Measurements from ENCODE around the gene ACCS.

The ACCS gene

GRCh38 chr11:44085330-44085729 lies 19.3 kb downstream of the ACCS start:
- DNase-seq (ENCODE audit: low read depth in 2 of 3, low spot score in 1 of 3): no peak

- DNase-seq (ENCODE audit: low read depth in 2 of 3, low spot score in 1 of 3): no peak
Observed at GRCh38 chr11:44088377-44088776, 22.3 kb downstream of the ACCS start.

- no peak for DNase-seq (ENCODE audit: low read depth in 2 of 3, low spot score in 1 of 3)
Observed at GRCh38 chr11:44088871-44089270, 22.8 kb downstream of the ACCS start.

- DNase-seq (ENCODE audit: low read depth in 2 of 3, low spot score in 1 of 3): no peak
Observed at GRCh38 chr11:44090539-44090938, 24.5 kb downstream of the ACCS start.

GRCh38 chr11:44094260-44094868 lies 28.3 kb downstream of the ACCS start:
- peak; percentile 48 to 86 (median 81) for DNase-seq (ENCODE audit: low read depth in 2 of 3, low spot score in 1 of 3)

GRCh38 chr11:44095506-44096359 lies 29.7 kb downstream of the ACCS start, which contains the start of gene EXT2:
Gene EXT2, plus strand, starts transcription at chr11:44095678. Its CDS starts 12,035 bp downstream, at chr11:44107713.
- peak; percentile 72 to 82 (median 74) for DNase-seq (ENCODE audit: low read depth in 2 of 3, low spot score in 1 of 3)

- no peak for DNase-seq (ENCODE audit: low read depth in 2 of 3, low spot score in 1 of 3)
Observed at GRCh38 chr11:44096360-44097185, 30.5 kb downstream of the ACCS start.

GRCh38 chr11:44097821-44098220 lies 31.8 kb downstream of the ACCS start:
- no peak for DNase-seq (ENCODE audit: low read depth in 2 of 3, low spot score in 1 of 3)

GRCh38 chr11:44101098-44101497 lies 35.0 kb downstream of the ACCS start:
- no peak for DNase-seq (ENCODE audit: low read depth in 2 of 3, low spot score in 1 of 3)

GRCh38 chr11:44104481-44105294 lies 38.6 kb downstream of the ACCS start:
- DNase-seq (ENCODE audit: low read depth in 2 of 3, low spot score in 1 of 3): no peak

- DNase-seq (ENCODE audit: low read depth in 2 of 3, low spot score in 1 of 3): no peak
Observed at GRCh38 chr11:44108260-44108659, 42.2 kb downstream of the ACCS start.

GRCh38 chr11:44110231-44110679 lies 44.2 kb downstream of the ACCS start:
- DNase-seq (ENCODE audit: low read depth in 2 of 3, low spot score in 1 of 3): peak in 2 of 3 donors; percentile 37 to 62

GRCh38 chr11:44112091-44112821 lies 46.2 kb downstream of the ACCS start:
- no peak for DNase-seq (ENCODE audit: low read depth in 2 of 3, low spot score in 1 of 3)

GRCh38 chr11:44113018-44113417 lies 46.9 kb downstream of the ACCS start:
- DNase-seq (ENCODE audit: low read depth in 2 of 3, low spot score in 1 of 3): no peak

GRCh38 chr11:44113572-44113971 lies 47.5 kb downstream of the ACCS start:
- no peak for DNase-seq (ENCODE audit: low read depth in 2 of 3, low spot score in 1 of 3)

GRCh38 chr11:44116234-44116830 lies 50.3 kb downstream of the ACCS start:
- DNase-seq (ENCODE audit: low read depth in 2 of 3, low spot score in 1 of 3): no peak

GRCh38 chr11:44120169-44120568 lies 54.1 kb downstream of the ACCS start:
- DNase-seq (ENCODE audit: low read depth in 2 of 3, low spot score in 1 of 3): no peak

- no peak for DNase-seq (ENCODE audit: low read depth in 2 of 3, low spot score in 1 of 3)
Observed at GRCh38 chr11:44125598-44125997, 59.5 kb downstream of the ACCS start.

GRCh38 chr11:44126304-44126703 lies 60.2 kb downstream of the ACCS start:
- DNase-seq (ENCODE audit: low read depth in 2 of 3, low spot score in 1 of 3): no peak

- DNase-seq (ENCODE audit: low read depth in 2 of 3, low spot score in 1 of 3): no peak
Observed at GRCh38 chr11:44127130-44127529, 61.1 kb downstream of the ACCS start.

Measured in stimulated activated CD4-positive, alpha-beta T cell treated with anti-CD3 and anti-CD28 coated beads, Interleukin-12 subunit alpha, Interleukin-12 subunit beta, amount 100 ng/mL, for 48 hours (primary cell).